Heart right ventricle (tissue), 16 donors: ENCODE measurements around the gene CHN2. TPM values are rescaled to one million over a fixed set of nuclear protein-coding genes. Genes with fewer than 3 reads are reported as not detected.

Experiments
- ATAC-seq, 8 donors: fragments of 200-7000 bp; cut with Tn5 transposase; one replicate each; pipeline ENCODE4 v1.9.1; 2020; ENCODE audit warnings: mild to moderate bottlenecking in 8 of 8, moderate library complexity in 8 of 8, moderate number of reproducible peaks in 1 of 8
- DNase-seq, 2 donors: peaks; one replicate each; pipeline ENCODE4 v3.0.0-alpha.2; 2020
- H3K27ac ChIP-seq, 10 donors: fragments of 200-600 bp; sonication (generic) in 2 of 10; one replicate each; pipeline versions ENCODE4 v1.5.0 to v1.8.0; 2020 to 2022; ENCODE audit warnings: mild to moderate bottlenecking in 3 of 10
- H3K27me3 ChIP-seq, 7 donors: fragments of 200-600 bp; one replicate each; pipeline ENCODE4 v1.8.0; 2021 to 2022; ENCODE audit warnings: mild to moderate bottlenecking in 2 of 7
- H3K36me3 ChIP-seq, 9 donors: fragments of 200-600 bp; sonication (generic) in 1 of 9; one replicate each; pipeline versions ENCODE4 v1.5.0 to v1.8.0; 2020 to 2022; ENCODE audit warnings: mild to moderate bottlenecking in 2 of 9
- H3K4me1 ChIP-seq, 9 donors: fragments of 200-600 bp; sonication (generic) in 1 of 9; one replicate each; pipeline versions ENCODE4 v1.5.0 to v1.8.0; 2020 to 2022; ENCODE audit warnings: mild to moderate bottlenecking in 4 of 9
- H3K4me3 ChIP-seq, 10 donors: fragments of 200-600 bp; sonication (generic) in 2 of 10; one replicate each; pipeline versions ENCODE4 v1.5.0 to v1.8.0; 2020 to 2022; ENCODE audit warnings: mild to moderate bottlenecking in 7 of 10, moderate library complexity in 2 of 10
- H3K9me3 ChIP-seq, 11 donors: fragments of 200-600 bp in 10 of 11; sonication (generic) in 2 of 11; one replicate each; pipeline versions ENCODE4 v1.5.0 to v1.8.0; 2013 to 2022; ENCODE audit warnings: mild to moderate bottlenecking in 2 of 11, control low read depth in 1 of 11, moderate library complexity in 1 of 11
- WGBS, 2 donors: extraction: QIAGEN DNeasy Blood & Tissue Kit; methylation state at CpG; one replicate each; pipeline ENCODE4 v1.1.7; 2013; ENCODE audit warnings: inconsistent platforms in 1 of 2; 5-methylcytosine and 5-hydroxymethylcytosine counted together
- intact Hi-C, 10 donors: fragments of 100-400 bp; cut with DNase I; formaldehyde crosslinking; loops; one replicate each; pipeline versions ENCODE4 v1.11.1 to v1.14.2; 2022
- polyA plus RNA-seq, 2 donors: library from polyadenylated mRNA; stranded (reverse); fragments of 200-250 nt; gene quantifications; one replicate each; pipeline ENCODE4 v1.2.3, GENCODE V29; 2013
- total RNA-seq, 10 donors: library from RNA; stranded (reverse); fragmentation: NEBNext Ultra II Directional in 3 of 10; extraction: Animal tissue kit (Norgen Biotek cat#: 25700) in 3 of 10; gene quantifications; one replicate each; pipeline versions ENCODE4 v1.2.1 to v1.2.4, GENCODE V29; 2021 to 2023
- TF ChIP-seq, protein P1 (sequence below), 9 donors: fragments of 200-600 bp; sonication (generic) in 2 of 9; IDR thresholded peaks; one replicate each; pipeline versions ENCODE4 v1.5.0 to v1.8.0; 2021 to 2022; ENCODE audit warnings: antibody characterized with exemption in 9 of 9, mild to moderate bottlenecking in 5 of 9, moderate library complexity in 1 of 9
- donor health status: Arrhythmogenic right ventricular cardiomyopathy.
- donor health status: ischemic (EF 13 %, LVEDD 7.1; RV severe dilation, severe dysfunction).
- donor health status: healthy with polysubstance abuse.
- donor health status: DM: no; HTN: yes; CAD: no.
- donor health status: DM: no; HTN: no; CAD: no.
- donor health status: ischemic (EF 25% LVEDD 6.9; RV normal size, moderate dysfunction).
- donor health status: ischemic (EF 25% LVEDD 5.7; RV mildly dilated, moderate dysfunction).
- donor health status: healthy.
- donor health status: DM: yes; HTN: yes; CAD: no.
- donor health status: Ischemic cardiomyopathy.
- donor health status: ischemic (EF 35%, LVEDD 5.7; RV mildly dilated, moderate dysfunction).
- donor health status: nonischemic (EF 11% LVEDD 7.7; RV severe dilation, severe dysfunction).
- donor health status: DM: yes; HTN: yes; CAD: no.
- donor health status: PGD.
- donor health status: ischemic (EF 29% LVEDD 5.4; RV normal size, mild dysfunction).
- donor health status: nonischemic (EF 23%, LVEDD 6.1; RV moderate dilation, normal function).

The CHN2 gene
- total and polyA plus RNA-seq, 12 donors = 5.9 to 54.9 (median 22.6) TPM

DNA sequence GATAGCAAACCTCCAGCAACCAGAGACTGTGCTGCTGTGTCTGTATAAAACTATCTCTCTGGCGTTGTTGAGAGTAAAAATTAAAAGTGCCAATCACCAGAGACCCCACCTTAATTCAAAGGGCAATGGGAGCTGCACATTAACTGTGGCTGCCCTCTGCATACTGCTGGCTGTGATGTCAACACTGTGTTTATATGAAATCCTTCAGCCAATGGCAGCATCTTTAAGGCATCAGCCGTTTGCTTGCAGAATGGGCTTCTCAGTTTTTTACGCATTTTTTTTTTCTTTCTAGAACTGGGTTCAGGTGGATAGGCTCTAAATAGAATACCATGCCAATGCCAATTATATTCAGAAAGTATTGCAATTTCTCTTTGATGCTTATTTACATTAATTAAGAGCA, 47.7 kb downstream of the CHN2 start:
- ATAC-seq (no peak), DNase-seq (no peak)
- H3K4me3 ChIP-seq = no peak overlapping the region
- peaks cover 0 to 56% (median 13%) of the 10 kb centered on the region in 9 donors for H3K4me1 ChIP-seq
- peaks cover 0 to 3% (median 0%) of the 10 kb centered on the region in 9 donors for H3K36me3 ChIP-seq
- no peak overlapping the region for H3K27ac ChIP-seq
- H3K27me3 ChIP-seq = no peaks in the 10 kb centered on the region
- intact Hi-C loops = no loop called here
- 78 to 86% methylated on average over 3 of the region's 3 CpGs for whole genome bisulfite sequencing, 2 donors
- TF ChIP-seq, protein P1, sequence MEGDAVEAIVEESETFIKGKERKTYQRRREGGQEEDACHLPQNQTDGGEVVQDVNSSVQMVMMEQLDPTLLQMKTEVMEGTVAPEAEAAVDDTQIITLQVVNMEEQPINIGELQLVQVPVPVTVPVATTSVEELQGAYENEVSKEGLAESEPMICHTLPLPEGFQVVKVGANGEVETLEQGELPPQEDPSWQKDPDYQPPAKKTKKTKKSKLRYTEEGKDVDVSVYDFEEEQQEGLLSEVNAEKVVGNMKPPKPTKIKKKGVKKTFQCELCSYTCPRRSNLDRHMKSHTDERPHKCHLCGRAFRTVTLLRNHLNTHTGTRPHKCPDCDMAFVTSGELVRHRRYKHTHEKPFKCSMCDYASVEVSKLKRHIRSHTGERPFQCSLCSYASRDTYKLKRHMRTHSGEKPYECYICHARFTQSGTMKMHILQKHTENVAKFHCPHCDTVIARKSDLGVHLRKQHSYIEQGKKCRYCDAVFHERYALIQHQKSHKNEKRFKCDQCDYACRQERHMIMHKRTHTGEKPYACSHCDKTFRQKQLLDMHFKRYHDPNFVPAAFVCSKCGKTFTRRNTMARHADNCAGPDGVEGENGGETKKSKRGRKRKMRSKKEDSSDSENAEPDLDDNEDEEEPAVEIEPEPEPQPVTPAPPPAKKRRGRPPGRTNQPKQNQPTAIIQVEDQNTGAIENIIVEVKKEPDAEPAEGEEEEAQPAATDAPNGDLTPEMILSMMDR (IDR thresholded peaks at IDR 0.05) = no peak
- no peaks in the 10 kb centered on the region for H3K9me3 ChIP-seq

DNA sequence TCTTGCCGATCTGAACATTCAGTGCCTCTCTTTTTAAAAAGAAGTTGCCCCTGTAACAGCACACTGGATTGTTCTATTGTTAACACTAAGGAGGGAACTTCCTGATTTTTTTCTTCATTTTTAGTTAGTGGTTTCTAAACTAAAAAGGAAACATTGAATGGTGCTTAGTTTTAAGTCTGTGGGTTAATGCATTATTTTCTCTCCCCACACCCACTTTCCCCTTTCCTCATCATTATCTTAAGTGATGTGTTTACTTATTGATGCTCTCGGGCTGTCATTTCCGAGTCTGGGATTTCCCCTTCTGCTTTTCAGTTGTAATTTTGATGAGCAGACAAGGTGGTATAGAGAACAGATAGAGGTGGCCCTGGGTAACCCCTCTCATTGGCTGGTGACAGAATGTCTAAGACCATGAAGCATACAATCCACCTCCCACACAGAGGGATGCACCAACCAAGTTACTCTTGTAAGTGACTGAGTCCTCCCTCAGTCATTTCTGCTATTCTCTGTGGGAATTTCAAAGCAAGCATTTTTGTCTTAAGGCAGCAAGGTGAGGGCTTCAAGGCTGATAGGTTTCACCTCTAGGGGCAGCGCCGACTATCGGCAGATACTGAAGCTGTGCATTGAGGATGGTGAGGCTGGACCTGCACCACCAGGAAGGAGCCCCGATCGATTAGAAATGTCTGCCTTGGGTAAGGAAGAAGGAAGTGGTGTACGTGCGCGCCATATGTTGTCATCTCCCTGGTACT, 49.5 kb downstream of the CHN2 start:
- peaks cover 0 to 3% (median 0%) of the 10 kb centered on the region in 9 donors for H3K36me3 ChIP-seq
- no peak overlapping the region for H3K4me3 ChIP-seq
- 67 to 79% methylated on average over 11 of the region's 11 CpGs for WGBS, 2 donors
- peaks cover 0 to 65% (median 8%) of the 10 kb centered on the region in 9 donors for H3K4me1 ChIP-seq
- ATAC-seq (peak in 5 of 8 donors; percentile 33 to 78 (median 51)), DNase-seq (no peak)
- H3K9me3 ChIP-seq = no peaks in the 10 kb centered on the region
- no peaks in the 10 kb centered on the region for H3K27me3 ChIP-seq
- TF ChIP-seq, protein P1 (IDR thresholded peaks at IDR 0.05) = peak in 2 of 9 donors; percentile 20
- H3K27ac ChIP-seq = peak overlapping the region in 5 of 10 donors; percentile 20 to 63 (median 42)
- intact Hi-C loops = no loop called here

DNA sequence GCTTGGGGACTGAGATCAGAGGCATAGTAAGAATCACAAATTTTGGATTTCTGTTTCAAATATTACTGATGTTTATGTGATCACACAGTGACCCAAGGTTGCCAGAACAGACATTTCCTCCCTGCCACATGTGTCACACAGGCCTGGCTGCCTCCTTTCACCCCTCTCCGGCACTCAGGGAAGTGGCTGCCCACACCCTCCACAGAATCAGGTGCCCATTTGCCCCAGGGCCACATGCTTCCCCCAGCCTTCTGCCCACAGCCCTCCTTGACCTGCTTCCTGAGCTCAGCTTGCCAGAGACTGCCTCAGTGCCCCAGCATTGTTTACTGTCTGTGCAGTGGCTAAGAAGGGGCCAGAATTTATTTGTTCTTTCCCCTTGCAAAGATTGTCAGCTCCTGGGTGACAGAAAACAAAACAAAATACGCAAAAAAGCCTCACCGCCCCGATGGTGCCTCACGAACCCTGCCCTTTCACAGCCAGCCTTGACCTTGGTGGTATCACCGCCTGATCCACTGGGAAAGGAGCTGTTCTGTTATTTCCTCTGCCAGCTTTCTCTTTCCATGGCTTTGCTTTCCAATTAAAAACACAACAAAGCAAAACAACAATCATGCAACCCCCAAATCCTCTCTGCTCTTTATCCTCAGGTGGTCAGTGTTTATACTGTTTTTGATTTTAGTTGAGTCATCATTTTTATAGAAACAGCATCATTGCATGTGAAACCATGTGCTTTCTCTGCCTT, 52.8 kb downstream of the CHN2 start:
- WGBS, 2 donors = 72 to 79% methylated on average over 6 of the region's 6 CpGs
- Histone ChIP-seq H3K4me1 (peaks cover 0 to 77% (median 17%) of the 10 kb centered on the region in 9 donors), H3K4me3 (no peak overlapping the region), H3K27ac (peak overlapping the region in 1 of 10 donors; percentile 55), H3K27me3 (no peaks in the 10 kb centered on the region), H3K36me3 (peaks cover 0 to 3% (median 0%) of the 10 kb centered on the region in 9 donors), H3K9me3 (no peaks in the 10 kb centered on the region)
- intact Hi-C loops = no loop called here
- DNase-seq (no peak), ATAC-seq (peak in 1 of 8 donors; percentile 16)
- TF ChIP-seq, protein P1 (IDR thresholded peaks at IDR 0.05) = no peak

DNA sequence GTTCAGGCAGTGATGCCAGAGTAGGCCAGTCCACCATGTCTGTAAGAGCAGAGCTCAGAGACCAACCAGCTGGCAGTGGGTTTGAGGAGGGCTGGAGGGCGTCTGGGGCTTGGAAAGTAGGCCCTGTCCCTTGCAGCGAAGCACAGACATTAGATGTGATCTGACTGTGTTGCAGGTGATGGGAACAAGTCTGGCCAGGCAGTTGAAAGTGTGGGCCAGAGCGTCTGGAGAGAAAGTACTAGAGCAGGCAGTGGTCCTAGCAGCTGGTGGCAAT, 53.3 kb downstream of the CHN2 start:
- DNase-seq (no peak), ATAC-seq (no peak)
- Histone ChIP-seq H3K27me3 (no peaks in the 10 kb centered on the region), H3K4me1 (peaks cover 0 to 72% (median 17%) of the 10 kb centered on the region in 9 donors), H3K9me3 (no peaks in the 10 kb centered on the region), H3K4me3 (no peak overlapping the region), H3K36me3 (peaks cover 0 to 3% (median 0%) of the 10 kb centered on the region in 9 donors), H3K27ac (peak overlapping the region in 1 of 10 donors; percentile 64)
- TF ChIP-seq, protein P1 (IDR thresholded peaks at IDR 0.05) = no peak
- intact Hi-C loops = no loop called here
- whole genome bisulfite sequencing, 2 donors = 93 to 95% methylated on average over 3 of the region's 3 CpGs
